NCI-H1105 (cell line): ENCODE measurements around the gene ZNF624.
"Not testable (repeated sequence)": the region's sequence is repeated elsewhere in the genome, so short reads cannot be mapped to it uniquely, and the experiment has no call there.

Source experiments
- DNase-seq: peaks from one replicate; lab custom pipeline; 2025; lab: John Stamatoyannopoulos, UW

The ZNF624 gene

DNA sequence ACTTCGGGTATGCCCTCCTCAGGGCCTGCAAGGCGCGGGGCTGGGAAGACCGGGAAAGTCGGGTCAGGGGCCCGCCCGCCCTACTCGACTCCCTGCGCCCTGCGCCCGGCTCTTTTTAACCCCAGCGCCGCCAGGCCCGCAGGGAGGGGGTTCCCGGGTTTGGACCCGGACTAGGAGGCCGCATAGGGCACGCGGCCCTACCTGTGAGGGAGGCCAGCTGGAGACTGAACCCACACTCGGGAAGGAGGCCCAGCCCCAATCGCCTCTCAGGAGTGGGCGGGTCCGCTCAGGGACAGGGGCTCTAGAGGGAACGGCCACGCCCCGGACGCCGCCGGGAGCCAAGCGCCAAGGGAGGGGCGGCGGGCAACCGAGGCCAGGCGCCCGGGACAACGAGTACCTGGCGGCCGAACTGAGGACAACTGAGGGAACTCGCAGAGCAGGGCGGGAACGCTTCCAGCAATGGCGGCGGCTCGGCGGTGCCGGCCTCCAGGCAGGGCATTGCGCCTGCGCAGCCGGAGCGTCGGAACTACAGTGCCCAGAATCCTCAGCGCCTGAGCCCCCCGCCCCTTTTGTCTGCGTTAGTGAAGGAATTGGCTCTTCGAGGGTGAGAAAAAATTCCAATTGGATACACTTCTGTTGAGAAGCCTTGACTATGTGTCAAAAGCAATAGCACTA is at the start of gene ZNF624:
ZNF624 (minus strand) TSS at position 484 of the 675 bp plus-strand sequence.
- DNase-seq: peak; percentile 98

DNA sequence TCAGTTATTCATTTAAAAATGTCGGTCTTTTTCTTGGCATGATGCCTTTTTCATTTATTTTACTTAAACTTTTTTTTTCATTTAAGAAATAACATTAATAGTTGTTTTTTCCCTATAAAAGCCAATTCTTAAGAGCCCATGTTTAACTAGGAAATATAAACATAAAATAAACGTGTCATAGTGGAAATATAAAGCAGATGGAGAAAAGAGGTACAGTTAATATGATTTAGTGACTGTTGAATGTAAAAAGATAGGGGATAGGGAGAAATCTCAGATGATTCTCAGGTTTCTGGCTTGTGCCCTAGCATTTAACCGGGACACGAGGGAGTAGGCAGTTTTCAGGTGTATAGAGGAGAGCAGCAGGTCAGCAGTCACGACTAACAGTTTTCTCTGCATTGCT is 44.0 kb upstream of the ZNF624 start:
- not testable (repeated sequence) for DNase-seq

DNA sequence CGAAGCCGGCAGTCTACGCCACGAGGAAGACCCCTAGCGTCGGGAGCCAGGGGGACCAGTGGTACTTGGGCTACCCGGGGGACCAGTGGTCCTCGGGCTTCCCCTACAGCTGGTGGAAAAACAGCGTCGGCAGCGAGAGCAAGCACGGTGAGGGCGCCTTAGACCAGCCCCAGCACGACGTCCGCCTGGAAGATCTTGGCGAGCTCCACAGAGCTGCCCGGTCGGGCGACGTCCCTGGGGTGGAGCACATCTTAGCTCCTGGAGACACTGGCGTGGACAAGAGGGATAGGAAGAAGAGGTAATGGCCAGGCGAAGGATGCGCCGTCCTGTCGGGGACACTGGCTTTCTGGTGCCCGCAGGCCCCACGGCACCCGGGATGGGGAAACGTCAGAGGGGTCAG is 36.8 kb upstream of the ZNF624 start:
- not testable (repeated sequence) for DNase-seq

DNA sequence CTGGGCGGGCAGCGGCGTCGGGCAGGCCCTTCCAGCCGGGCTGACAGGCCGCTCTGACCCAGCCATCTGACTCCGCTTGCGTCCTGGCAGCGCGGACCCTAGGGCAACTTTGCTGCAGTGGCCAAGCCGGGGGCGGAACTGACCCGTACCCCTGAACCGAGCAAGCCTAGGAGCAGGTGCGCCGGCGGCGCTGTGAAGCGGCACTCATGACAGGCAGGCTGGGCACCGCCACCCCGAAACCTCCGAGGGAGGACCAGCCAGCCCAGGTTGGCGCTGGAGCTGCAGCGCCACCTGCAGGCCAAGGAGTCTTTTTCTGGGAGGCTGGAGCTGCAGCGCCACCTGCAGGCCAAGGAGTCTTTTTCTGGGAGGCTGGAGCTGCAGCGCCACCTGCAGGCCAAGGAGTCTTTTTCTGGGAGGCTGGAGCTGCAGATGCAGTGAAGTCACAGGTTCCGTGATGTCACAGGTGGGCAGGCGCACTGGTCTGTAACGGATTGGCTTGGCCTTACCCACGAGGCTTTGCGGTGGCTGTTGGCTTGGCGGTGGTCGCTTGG is 36.2 kb upstream of the ZNF624 start, which contains the start of gene CCDC144A:
CCDC144A (plus strand) TSS at position 511 of the 551 bp plus-strand sequence. CDS start 160 bp downstream, outside the sequence.
- not testable (repeated sequence) for DNase-seq

DNA sequence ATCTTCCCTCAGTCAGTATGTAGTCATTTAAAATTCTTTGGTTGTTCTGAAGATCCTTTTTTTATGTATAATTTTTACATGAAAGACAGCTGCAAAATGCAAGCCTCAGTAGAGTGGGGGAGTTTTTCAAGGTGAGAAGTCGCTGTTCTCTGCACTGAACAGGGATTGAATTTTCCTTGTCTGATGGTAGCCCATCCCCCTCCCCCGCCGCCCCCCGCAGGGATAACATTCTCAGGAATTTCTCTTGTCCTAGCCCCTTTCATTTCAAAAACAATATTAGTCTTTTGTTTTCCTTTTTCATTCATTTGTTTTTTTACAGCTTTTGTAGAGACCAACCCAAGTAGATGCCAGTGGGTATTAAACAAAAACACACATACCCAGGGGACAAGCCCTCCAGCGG is 33.5 kb upstream of the ZNF624 start:
- DNase-seq: not testable (repeated sequence)

DNA sequence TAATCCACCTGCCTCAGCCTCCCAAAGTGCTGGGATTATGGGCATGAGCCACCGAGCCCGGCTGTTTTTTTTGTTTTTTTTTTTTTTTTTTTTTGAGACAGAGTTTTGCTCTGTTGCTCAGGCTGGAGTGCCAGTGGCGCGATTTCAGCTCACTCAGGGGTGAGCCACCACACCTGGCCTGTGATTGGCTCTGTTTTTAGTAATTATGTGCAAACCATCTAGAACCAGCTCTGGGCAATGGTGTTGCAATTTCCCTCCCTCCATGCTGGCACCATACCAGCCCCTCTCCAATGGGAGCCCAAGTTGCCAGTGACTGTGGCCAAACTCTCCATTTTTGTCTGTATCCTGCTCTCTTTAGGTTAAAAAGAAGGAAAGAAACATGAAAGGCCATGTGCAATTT is 32.4 kb upstream of the ZNF624 start:
- not testable (repeated sequence) for DNase-seq

DNA sequence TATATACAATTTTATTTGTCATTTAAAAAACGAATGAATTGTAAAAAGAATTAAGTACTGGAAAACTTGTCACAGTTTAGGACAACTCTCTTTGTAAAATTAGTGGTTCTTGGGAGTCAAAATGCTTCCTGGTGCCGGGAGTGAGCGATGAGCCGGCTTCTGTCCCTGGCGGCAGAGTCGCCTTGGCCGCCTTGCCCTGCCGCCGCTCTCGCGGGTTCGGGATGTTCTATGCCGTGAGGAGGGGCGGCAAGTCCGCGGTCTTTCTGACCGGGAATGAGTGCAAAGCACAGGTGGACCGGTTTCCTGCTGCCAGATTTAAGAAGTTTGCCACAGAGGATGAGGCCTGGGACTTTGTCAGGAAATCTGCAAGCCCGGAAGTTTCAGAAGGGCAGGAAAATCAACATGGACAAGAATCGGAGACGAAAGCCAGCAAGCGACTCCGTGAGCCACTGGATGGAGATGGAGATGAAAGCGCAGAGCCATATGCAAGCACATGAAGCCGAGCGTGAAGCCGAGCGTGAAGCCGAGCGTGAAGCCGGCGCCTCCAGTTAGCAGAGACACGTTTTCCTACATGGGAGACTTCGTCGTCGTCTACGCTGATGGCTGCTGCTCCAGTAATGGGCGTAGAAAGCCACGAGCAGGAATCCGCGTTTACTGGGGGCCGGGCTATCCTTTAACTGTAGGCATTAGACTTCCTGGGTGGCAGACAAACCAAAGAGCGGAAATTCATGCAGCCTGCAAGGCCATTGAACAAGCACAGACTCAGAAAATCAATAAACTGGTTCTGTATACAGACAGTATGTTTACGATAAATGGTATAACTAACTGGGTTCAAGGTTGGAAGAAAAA is 29.9 kb upstream of the ZNF624 start:
- not testable (repeated sequence) for DNase-seq

DNA sequence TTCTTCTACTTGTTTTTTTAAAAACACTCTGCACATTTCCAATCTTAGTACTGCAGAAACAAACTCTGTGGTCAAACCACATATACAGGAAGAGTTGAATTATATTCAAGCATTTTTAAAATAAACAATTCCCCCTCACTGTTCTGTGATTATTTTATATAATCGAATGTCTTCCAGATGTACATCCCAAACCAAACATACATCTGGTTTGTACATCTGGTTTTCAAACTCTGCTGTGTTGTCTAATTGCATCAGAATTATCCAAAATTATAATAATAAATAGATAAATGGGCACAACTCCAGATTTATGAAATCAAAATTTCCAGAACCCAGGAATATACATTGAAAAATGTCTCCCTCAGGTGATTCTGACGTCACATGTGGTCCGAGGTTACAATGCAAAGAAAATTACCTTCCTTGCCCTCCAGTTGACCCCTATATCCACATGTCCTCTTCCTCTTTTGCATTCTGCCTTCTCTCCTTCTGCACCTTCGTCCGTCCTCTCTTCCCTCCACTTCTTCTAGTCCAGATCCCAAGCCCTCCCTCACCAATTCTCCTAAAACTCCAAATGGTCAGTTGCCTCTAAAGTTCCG is 23.1 kb upstream of the ZNF624 start:
- no peak for DNase-seq

DNA sequence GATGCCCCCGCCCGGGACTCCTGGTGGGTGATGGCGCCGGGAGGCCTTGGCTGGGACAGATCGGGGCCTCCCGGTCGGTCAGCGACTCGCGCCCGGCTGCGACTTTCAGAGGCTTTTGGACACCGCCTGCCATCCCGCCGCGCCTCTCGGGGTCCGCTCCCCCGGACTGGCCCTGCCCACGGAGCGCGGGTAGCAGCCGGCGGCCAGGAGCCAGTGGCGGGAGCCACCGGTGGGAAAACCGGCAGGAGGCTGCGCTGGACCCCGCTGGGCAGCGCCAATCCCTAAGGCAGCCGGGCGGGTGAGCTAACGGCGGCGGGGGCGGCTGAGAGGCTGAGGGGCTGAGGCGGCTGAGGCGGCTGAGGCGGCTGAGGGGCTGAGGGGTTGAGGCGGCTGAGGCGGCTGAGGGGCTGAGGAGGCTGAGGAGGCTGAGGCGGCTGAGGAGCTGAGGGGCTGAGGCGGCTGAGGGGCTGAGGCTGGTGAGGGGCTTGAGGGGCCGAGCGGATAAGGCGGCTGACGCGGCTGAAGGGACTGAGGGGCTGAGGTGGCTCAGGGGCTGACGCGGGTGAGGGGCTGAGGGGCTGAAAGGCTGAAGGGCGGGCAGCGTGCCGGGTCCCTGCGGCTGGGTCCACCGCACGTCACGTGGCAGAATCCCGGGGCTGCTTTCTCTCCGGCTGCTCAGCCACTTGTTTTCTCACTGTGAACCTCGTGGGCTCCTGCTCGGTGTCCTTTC is 13.4 kb upstream of the ZNF624 start:
- not testable (repeated sequence) for DNase-seq

DNA sequence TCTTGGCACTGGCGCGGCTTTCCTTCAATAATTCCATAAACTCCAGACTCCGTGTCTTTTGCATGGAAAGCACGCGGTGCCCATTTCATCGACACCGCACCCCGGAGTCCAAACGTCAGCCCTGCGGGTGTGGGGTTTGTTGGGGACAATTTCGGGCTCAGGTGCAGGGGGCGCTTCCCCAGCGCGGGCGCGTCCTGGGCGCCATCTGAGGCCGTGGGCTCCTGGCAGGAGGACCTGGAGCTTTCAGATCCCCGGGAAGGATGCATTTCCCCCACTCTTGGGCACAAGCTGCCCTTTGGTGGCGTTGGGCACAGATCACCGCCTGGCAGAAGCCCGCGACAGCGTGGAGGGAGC is 12.9 kb upstream of the ZNF624 start:
- DNase-seq: not testable (repeated sequence)

DNA sequence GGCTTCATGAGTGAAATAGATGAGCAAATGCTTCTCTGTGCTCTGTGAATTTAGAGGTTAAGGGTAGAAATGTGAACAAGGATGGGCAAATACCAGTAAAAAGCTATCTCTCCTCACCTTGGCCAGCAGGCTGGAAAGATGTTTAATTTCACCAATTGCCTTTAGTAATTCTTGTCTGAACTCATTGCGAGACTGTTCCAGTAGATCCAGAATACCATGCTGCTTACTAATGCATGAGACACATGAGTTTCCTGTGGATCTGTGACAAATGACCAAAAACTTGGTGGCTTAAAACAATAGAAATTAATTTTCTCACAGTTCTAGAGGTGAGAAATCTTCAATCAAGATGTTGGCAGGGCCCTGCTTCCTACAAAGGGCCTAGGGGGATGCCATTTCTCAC is 9.3 kb upstream of the ZNF624 start:
- no peak for DNase-seq

DNA sequence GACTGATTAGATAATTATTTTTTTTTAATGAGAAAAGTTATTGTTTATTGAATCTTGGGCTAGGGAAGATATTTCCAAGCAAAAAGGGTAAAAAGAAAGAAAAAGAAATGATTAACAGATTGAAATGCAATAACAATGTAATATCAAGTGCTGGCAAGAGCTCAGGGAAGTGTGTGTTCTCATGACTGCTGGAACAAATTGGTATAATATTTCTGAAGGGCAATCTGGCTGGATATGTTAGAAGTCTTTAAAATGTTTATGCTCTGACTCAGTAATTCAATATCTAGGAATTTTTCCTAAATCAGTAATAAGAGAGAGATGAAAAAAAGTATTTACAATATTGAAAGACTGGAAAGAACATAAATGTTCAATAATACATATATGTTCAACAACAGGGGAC is 7.6 kb upstream of the ZNF624 start:
- DNase-seq: no peak

DNA sequence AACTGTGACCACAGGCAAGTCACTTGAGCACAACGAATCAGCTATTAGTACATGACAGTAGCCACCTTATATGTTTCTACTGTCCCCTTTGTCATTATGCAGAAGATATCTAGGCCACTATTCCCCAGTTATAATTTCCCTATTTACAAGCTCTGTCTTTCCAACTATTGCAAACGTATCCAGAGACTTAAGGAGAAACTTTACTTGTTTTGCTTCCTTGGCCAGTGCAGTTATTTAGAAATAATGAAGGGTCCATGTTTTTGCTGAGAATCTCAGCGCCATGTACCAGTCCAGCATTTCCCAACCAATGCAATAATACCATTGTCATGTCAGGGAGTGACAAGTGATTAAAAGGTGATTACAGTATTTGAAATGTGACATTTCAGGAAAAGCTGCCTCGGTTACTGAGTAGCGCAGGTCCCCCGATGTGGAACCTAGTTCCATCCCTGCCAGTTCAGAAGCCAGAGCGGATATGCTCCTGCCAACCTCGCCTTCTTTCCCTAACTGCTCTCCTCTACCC is 743 bp downstream of the ZNF624 start:
- peak; percentile 43 for DNase-seq

DNA sequence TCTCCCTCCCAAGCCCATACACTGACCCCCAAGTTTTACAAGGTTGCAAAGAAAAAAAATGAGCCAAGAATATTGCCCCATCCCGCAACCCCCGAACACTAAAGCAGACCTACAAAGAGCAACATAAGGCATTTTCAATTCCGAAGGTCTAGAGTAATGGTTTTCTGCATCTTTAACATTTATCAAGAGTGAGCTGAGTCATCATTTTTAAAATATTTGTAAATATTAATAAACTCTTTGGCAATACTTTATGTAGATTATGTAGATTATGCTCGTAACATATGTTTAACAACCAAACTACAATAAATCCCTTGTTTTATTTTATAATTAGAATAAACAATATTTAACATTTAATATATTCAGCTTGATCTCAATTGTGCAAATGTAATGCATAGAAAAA is 1.4 kb downstream of the ZNF624 start:
- DNase-seq: no peak

DNA sequence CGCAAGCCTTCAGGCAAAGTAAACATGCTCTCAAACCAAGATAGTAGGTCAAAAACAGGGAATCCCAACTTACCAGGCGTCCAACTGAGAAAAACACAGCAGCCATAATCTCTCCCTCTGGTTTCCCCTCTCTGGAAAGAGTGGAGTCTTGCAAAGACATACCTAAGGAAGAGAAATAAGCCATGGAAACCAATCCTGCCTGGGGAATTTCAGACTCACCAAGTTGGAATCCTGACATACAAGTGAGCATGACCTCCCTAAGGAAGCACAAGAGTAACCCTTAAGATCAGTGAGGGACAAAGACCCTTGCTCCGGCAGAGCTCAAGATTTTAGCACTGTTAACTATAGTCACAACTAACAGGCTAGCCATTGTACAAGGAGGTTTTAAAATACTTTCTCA is 4.1 kb downstream of the ZNF624 start:
- no peak for DNase-seq

DNA sequence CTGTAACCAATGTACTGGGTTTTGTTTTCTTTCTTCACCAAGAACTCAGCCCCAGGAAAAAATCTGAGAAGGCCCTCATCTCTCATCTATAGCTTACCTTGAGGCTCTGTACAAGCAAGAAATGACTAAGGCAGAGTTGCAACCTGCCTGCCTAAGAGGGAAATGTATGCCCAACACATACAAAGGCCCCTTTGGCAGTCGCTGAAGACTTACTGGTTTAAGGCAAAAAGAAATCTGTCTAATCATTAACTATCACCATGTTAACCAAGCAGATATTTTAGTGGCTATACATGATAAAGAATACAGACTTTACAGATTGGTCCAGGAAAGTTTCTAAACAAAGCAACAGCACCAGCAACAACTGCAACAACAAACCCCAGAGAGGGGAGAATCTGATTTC is 14.2 kb downstream of the ZNF624 start:
- DNase-seq: no peak

DNA sequence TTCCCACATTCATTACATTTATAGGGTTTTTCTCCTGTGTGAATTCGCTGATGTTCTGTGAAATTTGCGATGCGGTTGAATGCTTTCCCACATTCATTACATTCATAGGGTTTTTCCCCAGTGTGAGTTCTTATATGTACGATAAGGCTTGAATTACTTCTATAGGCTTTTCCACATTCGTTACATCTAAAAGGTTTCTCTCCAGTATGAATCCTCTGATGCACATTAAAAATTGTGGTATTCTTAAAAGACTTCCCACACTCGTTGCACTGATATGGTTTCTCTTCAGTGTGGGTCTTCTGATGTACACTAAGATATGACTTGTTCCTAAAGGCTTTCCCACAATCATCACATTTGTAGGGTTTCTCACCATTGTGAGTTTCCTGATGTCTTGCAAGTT is 30.4 kb downstream of the ZNF624 start:
- DNase-seq: no peak

DNA sequence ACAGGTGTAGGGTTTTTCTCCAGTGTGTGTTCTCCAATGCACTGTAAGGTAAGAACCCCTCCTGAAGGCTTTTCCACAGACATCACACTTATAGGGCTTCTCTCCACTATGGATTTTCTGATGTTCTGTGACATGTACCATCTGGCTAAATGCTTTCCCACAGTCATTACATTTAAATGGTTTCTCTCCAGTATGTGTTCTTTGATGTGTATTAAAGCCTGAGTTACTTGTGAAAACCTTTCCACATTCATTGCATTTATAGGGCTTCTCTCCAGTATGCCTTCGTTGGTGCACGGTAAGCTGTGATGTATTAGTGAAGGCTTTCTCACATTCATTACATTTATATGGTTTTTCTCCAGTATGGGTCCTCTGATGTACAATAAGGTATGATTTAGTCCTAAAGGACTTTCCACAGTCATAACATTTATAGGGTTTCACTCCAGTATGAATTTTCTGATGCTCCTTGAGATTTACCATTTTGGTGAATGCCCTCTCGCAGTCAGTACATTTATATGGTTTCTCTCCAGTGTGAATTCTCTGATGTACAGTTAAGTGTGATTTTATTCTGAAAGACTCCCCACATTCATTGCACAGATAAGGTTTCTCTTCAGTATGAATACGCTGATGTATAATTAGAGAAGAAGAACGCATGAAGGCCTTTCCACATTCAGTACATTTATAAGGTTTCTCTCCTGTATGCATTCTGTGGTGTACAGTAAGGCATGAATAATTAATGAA is 30.9 kb downstream of the ZNF624 start:
- DNase-seq: no peak

DNA sequence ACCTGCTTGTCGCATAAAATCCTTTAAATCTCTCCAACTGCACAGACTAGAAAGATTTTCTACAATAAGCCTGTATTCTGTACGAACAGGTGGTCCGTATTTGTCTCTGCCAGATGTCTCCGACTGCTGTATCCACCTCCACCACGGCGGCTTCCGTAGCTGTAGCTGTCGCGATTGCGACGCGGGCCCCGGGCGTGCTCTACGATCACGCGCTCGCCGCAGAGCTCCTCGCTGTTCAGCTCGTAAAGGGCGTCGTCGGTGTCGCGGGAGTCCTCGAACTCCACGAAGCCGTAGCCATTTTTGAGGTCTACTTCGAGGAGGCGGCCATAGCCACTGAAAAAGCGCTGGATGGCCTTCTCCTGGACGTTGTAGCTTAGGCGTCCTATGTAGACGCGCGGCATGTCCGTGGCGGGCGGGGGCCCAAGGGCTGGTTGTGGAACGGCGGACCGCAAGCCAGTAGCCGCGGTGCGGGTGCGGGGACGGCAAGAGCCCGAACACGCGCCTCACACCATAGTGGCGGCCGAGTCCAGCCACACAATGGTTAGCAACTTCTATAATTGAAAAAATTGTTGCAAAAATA is 36.1 kb downstream of the ZNF624 start:
- no peak for DNase-seq

DNA sequence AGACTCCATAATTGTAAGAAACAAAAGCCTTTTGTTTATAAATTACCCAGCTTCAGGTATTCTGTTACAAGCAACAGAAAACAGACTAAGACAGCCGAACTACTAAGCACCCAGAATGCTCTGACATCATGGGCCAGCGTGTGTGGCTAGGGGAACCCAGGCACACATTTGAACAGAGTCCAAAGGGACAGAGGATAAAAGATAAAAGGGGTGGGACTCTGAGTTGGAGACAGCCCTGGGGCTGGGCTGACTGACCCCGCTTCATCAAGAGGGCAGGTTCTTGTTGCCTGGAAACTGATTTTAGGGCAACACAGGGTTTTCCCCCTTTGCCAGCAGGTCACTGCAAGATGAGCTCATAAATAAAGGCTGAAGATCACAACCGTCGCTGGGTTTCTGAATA is 54.1 kb downstream of the ZNF624 start:
- no peak for DNase-seq
